WERI-Rb-1 (cell line): ENCODE results near the gene EPS8.

Experiments used
- DNase-seq: peaks from one replicate; pipeline ENCODE4 v3.0.0-alpha.2; 2020
- H3K27ac ChIP-seq: fragments of 250-450 bp; sonication (Bioruptor Pico); 2 replicates; pipeline ENCODE4 v1.5.1; 2020; ENCODE audit warnings: mild to moderate bottlenecking, moderate library complexity
- H3K27me3 ChIP-seq: fragments of 250-450 bp; sonication (Bioruptor Pico); 2 replicates; pipeline ENCODE4 v1.5.1; 2021; ENCODE audit warnings: mild to moderate bottlenecking, low read depth, moderate library complexity; ENCODE audit not compliant: insufficient read depth, severe bottlenecking
- H3K36me3 ChIP-seq: fragments of 250-450 bp; sonication (Bioruptor Pico); 2 replicates; pipeline ENCODE4 v1.5.1; 2020; ENCODE audit warnings: mild to moderate bottlenecking, moderate library complexity
- H3K4me3 ChIP-seq: 2 replicates; pipeline ENCODE4 v1.5.1; 2011; ENCODE audit warnings: low read depth, mild to moderate bottlenecking, control low read depth, low read length
- H3K9me3 ChIP-seq: fragments of 250-450 bp; sonication (Bioruptor Pico); 2 replicates; pipeline ENCODE4 v1.5.1; 2021; ENCODE audit warnings: mild to moderate bottlenecking, moderate library complexity; ENCODE audit not compliant: severe bottlenecking
- TF ChIP-seq, protein P1 (sequence below): IDR thresholded peaks from 2 replicates; pipeline ENCODE4 v1.5.1; 2011; ENCODE audit warnings: low read depth, mild to moderate bottlenecking, control low read depth, inconsistent platforms, low read length

Gene EPS8

GRCh38 chr12:15786772-15787171, 2.4 kb downstream of the EPS8 start:
- no peak overlapping the region for H3K4me3 ChIP-seq
- no peaks in the 10 kb centered on the region for H3K27me3 ChIP-seq
- no peaks in the 10 kb centered on the region for H3K9me3 ChIP-seq
- no peak for DNase-seq
- H3K27ac ChIP-seq, result no peak overlapping the region
- H3K36me3 ChIP-seq, result no peaks in the 10 kb centered on the region
- TF ChIP-seq, protein P1, sequence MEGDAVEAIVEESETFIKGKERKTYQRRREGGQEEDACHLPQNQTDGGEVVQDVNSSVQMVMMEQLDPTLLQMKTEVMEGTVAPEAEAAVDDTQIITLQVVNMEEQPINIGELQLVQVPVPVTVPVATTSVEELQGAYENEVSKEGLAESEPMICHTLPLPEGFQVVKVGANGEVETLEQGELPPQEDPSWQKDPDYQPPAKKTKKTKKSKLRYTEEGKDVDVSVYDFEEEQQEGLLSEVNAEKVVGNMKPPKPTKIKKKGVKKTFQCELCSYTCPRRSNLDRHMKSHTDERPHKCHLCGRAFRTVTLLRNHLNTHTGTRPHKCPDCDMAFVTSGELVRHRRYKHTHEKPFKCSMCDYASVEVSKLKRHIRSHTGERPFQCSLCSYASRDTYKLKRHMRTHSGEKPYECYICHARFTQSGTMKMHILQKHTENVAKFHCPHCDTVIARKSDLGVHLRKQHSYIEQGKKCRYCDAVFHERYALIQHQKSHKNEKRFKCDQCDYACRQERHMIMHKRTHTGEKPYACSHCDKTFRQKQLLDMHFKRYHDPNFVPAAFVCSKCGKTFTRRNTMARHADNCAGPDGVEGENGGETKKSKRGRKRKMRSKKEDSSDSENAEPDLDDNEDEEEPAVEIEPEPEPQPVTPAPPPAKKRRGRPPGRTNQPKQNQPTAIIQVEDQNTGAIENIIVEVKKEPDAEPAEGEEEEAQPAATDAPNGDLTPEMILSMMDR, result no peak

DNA sequence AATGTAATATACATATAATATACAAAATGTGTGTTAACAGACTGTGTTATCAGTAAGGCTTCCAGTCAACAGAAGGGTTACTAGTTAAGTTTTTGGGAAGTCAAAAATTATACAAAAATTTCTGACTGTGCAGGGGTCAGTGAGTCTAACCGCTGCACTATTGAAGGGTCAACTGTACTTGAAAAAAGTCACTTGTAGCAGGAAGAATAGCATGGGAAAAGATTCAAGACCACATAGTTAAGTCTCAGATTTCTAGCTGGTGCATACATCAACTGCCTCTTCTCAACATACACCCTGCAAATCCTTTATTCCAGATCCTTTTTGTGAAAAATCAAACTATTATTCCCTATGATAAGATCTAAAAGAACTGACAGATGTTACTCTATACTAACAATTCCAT, 5.9 kb downstream of the EPS8 start:
- H3K4me3 ChIP-seq, result no peak overlapping the region
- no peaks in the 10 kb centered on the region for H3K36me3 ChIP-seq
- no peaks in the 10 kb centered on the region for H3K9me3 ChIP-seq
- TF ChIP-seq, protein P1, result no peak
- no peaks in the 10 kb centered on the region for H3K27me3 ChIP-seq
- no peak overlapping the region for H3K27ac ChIP-seq
- DNase-seq, result no peak

DNA sequence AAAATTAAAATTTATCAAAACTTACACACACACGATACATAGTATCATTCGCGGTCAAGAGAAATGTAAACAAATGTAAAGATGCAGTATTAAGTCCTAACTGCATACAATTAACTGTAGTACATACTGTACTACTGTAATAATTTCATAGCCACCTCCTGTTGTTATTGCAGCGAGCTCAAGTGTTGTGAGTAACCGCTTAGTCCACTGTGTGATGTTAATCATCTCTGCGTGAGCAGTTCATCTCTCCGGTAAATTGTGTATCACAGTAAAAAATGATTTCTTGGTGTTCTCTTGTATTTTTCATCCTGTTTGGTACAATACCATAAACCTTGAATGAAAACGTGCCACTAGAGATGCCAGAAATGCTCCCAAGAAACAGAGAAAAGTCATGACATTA, 6.5 kb downstream of the EPS8 start:
- Histone ChIP-seq H3K27me3 (no peaks in the 10 kb centered on the region), H3K36me3 (no peaks in the 10 kb centered on the region), H3K9me3 (no peaks in the 10 kb centered on the region), H3K4me3 (no peak overlapping the region), H3K27ac (no peak overlapping the region)
- TF ChIP-seq, protein P1, result no peak
- DNase-seq, result no peak

DNA sequence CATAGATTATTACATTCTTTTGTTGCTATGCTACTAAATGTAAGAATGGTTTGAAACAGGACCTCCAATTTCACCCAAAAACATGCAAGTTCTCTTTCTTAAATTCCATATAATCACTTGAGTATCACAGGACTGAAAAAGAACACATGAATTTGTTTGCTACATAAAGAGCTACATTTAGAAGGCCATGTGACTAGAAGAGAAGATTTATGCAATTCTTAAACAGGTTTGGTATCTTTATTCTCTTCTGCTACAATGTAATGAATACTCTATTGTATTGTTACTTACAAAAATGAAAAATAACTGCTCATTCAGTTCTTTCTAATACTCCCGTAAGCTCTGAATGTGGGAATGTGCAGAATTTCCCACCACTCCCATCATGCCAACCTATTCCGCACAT, 9.3 kb downstream of the EPS8 start:
- H3K4me3 ChIP-seq, result no peak overlapping the region
- H3K36me3 ChIP-seq, result no peaks in the 10 kb centered on the region
- no peak overlapping the region for H3K27ac ChIP-seq
- H3K9me3 ChIP-seq, result no peaks in the 10 kb centered on the region
- no peaks in the 10 kb centered on the region for H3K27me3 ChIP-seq
- no peak for DNase-seq
- TF ChIP-seq, protein P1, result no peak

DNA sequence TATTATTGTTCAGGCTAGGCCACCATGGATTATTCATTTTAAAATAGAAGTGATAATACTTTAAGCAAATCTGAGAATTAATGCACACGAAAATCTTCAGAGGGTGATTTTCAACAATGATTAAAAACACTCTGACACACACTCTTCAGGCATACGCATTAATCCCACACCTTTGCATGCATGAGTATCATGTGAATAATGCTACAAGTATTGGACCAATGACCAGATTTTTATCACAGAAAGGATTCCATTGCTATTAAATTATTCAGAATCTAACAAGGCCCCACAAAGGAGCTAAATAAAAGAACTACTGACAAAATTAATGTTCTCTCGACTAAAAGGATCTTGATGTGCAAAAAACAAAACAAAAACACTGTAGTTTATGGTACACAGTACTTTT, 11.1 kb downstream of the EPS8 start:
- TF ChIP-seq, protein P1, result no peak
- Histone ChIP-seq H3K36me3 (no peaks in the 10 kb centered on the region), H3K27ac (no peak overlapping the region), H3K27me3 (no peaks in the 10 kb centered on the region), H3K9me3 (no peaks in the 10 kb centered on the region), H3K4me3 (no peak overlapping the region)
- DNase-seq, result no peak

DNA sequence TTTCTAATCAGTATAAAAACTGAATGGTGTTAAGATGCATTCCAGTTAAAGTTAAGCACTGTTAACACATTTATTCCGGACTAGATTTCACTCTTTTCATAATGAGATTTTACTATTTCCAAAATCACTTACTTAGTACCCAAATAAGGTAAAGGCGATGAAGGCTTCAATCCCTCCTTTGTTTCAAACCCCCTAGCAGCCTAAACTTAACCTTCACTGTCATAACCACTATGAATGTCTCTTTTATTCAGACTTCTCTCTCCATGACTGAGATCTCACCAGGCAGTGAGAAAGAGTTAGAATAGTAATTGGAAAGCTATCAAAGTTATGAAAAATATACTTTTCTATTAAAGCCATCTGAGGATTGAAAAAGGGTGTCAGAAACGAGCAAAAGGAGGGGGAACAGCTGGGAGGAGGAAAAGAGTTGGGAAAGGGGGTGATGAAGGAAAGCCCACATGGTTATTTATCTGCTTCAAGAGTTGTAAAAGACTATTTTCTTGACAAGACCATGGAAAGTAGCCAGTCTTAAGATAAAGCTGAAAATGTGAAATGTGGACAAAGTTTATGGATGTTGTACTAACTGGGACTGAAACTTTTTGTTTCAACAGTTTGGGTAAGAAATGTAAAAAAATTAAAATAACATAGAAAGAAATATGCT, 11.7 kb downstream of the EPS8 start:
- no peak overlapping the region for H3K27ac ChIP-seq
- no peaks in the 10 kb centered on the region for H3K27me3 ChIP-seq
- no peak for DNase-seq
- H3K36me3 ChIP-seq, result no peaks in the 10 kb centered on the region
- TF ChIP-seq, protein P1, result no peak
- no peak overlapping the region for H3K4me3 ChIP-seq
- H3K9me3 ChIP-seq, result no peaks in the 10 kb centered on the region
